Measurements from ENCODE around the gene MATN3. TPM values are rescaled to one million over a fixed set of nuclear protein-coding genes. Genes with fewer than 3 reads are reported as not detected.
A peak's percentile ranks its signal among the peaks of the same experiment; 100 is the strongest.

The MATN3 gene
- total and polyA plus RNA-seq, 2 of the 13 experiments (the other 11 are each of a cell fraction or from before 2014, with no cell fraction given), result 36.1 to 208 TPM

GRCh38 chr2:20015482-20016083 lies 3.1 kb upstream of the MATN3 start (continued):
- TF ChIP-seq MZF1 (CRISPR knock-in tag; IDR thresholded peaks at IDR 0.05; ENCODE audit: borderline replicate concordance) (no peak), PLRG1 (conservative IDR thresholded peaks at IDR 0.05) (no peak), ZNF337 (CRISPR knock-in tag; IDR thresholded peaks at IDR 0.05; ENCODE audit: borderline replicate concordance, low read depth) (peak; percentile 21; the same call in 1 of the 2 replicates), PRDM10 (CRISPR knock-in tag; IDR thresholded peaks at IDR 0.05; ENCODE audit: low read depth) (0 out of 2 replicates have a peak, but pooled peaks have one; percentile 20), DRAP1 (CRISPR knock-in tag; IDR thresholded peaks at IDR 0.05) (0 out of 2 replicates have a peak, but pooled peaks have one; percentile 17), PHF21A (CRISPR knock-in tag; IDR thresholded peaks at IDR 0.05) (peak; percentile 43; the same call in 1 of the 2 replicates), SP2 (CRISPR knock-in tag; IDR thresholded peaks at IDR 0.05) (no peak), RERE (CRISPR knock-in tag; IDR thresholded peaks at IDR 0.05; ENCODE audit: low read depth) (no peak), HOMEZ (CRISPR knock-in tag; IDR thresholded peaks at IDR 0.05; ENCODE audit: low read depth) (0 out of 2 replicates have a peak, but pooled peaks have one; percentile 22), TEAD3 (CRISPR knock-in tag; optimal IDR thresholded peaks at IDR 0.05; ENCODE audit: borderline replicate concordance) (peak; percentile 16)

All from HepG2 (cell line).